ENCODE data around the gene COQ8A. TPM values are rescaled to one million over a fixed set of nuclear protein-coding genes. Genes with fewer than 3 reads are reported as not detected.

Gene COQ8A
- 91.9 TPM for total RNA-seq

GRCh38 chr1:226940029-226940805, at the start of gene COQ8A:
Gene COQ8A (plus strand): TSS chr1:226940294. CDS start chr1:226961386, 21,092 bp downstream.

Small RNAs within 50 kb of the gene (small RNA-seq; reads per million reads assigned to genes)
- gene AL353689.1 (ENCODE audit: low replicate concordance) = not detected

Other genes with a start within 250 kb of the COQ8A start
- 51.5 TPM for gene ITPKB, start 201.0 kb upstream of the COQ8A start, total RNA-seq
- 35.1 TPM for gene PSEN2, start 69.7 kb upstream of the COQ8A start, total RNA-seq

Measured in metanephros (tissue), 2 donors.